ENCODE data around the gene RSPH1.

RSPH1 gene

DNA sequence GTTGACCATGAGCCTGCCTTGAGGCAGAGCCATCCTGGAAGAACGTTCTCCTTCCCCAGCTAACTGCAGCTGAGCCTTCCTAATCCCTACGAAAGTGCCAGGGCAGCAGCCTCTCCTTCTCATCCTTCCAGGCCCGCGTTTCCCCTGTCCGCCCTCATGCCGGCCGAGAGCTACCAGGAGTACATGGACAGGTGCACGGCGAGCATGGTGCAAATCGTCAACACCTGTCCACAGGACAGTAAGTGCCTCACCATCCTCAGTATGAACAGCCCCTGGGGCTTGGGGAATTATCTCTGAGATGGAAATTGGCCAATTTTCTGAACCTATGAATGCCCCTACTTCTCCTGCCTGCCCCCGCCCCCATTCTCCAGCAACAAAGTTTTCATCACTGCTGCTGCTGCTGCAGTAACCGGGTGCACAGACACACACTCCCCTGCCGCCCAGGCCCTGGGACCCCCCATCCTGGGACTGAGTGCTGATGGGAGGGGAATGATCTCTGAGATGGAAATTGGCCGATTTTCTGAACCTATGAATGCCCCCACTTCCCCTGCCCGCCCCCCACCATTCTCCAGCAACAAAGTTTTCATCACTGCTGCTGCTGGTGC, 52.7 kb downstream of the RSPH1 start:
- no peak for DNase-seq

DNA sequence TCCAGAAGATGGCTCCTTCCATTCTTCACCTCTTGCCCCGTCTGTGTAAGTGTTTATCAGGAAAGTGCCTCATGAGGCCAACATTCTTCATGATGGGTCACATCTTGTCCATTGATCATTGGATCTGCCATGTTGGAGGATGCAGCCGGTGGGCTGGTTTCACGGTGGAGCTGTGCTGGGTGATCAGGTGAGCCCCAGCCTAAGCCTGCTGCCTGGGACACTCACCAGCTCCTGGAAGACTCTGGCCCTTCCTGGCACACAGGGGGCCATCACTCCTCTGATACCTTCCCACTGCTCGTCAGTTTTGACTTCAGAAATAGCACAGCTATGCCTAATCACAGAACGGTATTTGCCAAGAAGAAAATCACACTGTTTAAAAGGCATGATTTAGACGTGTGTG, 54.1 kb downstream of the RSPH1 start:
- DNase-seq, result no peak

DNA sequence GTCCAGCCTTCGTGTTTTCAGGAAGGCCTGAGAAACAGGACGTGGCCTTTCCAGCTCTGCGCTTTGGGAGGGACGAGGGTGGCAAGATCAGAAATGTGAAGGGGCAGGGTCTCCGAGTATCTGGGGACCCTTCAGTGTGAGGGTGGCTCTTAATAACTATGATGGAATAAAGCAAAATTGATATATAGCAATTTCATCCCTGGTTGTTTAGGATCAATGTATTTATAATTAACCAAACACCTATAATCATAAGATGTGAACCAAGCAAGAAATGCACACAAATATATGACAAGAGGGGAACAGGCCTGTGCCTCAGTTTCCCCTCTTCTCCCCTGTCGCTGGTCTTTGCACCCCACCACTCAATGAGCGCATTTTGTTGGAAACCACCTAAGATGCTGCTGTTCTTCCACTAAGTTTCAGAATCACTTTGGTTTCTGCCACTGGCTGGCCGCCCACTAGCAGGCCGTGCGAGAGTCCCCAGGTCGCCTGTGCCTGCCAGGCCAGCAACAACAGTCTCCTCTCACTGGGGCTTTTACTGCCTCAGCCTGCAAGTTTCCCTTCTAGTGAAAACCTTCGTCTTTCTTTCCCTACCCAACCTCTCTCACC, 55.7 kb downstream of the RSPH1 start:
- DNase-seq, result no peak

GRCh38 chr21:42439284-42440186, 56.5 kb downstream of the RSPH1 start:
- no peak for DNase-seq

- no peak for DNase-seq
Measured at GRCh38 chr21:42438316-42439205, 57.5 kb downstream of the RSPH1 start.

GRCh38 chr21:42437786-42438185, 58.2 kb downstream of the RSPH1 start:
- no peak for DNase-seq

- no peak for DNase-seq
Measured at GRCh38 chr21:42436914-42437313, 59.1 kb downstream of the RSPH1 start.

- DNase-seq, result no peak
Measured at GRCh38 chr21:42435833-42436232, 60.2 kb downstream of the RSPH1 start.

- no peak for DNase-seq
Measured at GRCh38 chr21:42435401-42435800, 60.6 kb downstream of the RSPH1 start.

- DNase-seq, result no peak
Measured at GRCh38 chr21:42434884-42435283, 61.1 kb downstream of the RSPH1 start.

DNA sequence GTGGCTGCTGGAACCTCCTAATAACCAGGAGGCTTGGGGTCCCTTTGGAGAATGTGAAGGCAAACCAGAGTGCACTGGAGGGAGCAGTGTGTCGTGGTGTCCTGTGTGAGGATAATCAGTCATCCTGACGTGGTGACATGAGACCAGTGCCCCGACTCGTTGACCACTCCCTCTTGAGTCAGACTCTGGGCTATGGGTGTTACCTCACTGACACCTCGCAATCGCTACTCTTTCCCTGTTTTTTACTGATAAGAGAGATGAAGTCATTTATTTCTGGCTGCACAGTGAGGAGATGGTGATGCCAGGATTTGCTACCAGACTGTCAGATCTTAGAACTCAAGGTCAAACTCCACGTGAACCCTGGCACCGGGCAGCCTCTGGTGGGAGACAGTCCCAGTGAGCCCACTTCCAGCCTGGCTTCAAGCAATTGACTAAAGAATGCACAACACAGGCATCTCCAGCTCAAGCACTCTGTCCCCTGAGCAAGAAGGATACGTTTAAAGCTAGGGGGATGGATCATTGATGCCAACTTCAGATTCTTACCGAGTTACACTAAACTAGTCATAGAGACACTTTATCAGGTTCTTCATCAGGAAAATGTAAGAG, 62.0 kb downstream of the RSPH1 start:
- DNase-seq, result no peak

DNA sequence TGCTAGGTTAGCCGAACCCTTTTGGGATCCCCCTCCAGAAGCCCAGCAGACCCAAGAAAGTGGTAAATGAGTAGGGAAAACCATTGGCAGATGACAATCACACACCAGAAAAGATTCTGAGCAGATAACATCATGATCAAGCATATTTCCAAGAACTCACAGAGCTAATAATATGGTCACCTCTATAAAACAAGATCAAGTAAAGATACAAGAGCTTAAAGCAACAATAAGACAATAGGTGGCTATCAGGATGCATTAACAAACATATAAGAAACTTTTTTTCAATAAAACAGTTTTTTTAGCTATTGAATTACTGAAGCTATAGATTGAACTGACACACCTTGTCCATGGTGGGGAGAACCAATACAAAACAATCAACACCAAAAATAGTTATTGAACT, 63.3 kb downstream of the RSPH1 start:
- no peak for DNase-seq

DNA sequence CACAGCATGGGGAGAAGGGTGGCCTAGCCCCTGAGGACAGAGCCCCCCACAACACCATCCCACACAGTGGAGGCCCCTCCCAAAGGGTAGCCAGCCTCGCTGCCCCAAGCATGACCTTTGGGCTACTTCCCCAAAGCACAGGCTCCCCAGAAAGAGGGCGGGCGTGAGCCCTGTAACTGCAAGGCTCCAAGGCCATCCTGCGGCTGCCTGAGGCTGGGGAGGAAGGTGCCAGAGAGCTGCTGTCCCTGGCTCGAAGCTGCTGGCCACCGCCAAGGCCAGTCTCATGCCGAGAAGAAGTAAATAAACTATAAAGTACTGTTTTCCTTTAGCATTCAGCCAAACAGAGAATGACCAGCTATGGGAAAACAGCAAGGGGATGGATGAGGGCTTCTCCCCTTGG, 64.8 kb downstream of the RSPH1 start:
- no peak for DNase-seq

DNA sequence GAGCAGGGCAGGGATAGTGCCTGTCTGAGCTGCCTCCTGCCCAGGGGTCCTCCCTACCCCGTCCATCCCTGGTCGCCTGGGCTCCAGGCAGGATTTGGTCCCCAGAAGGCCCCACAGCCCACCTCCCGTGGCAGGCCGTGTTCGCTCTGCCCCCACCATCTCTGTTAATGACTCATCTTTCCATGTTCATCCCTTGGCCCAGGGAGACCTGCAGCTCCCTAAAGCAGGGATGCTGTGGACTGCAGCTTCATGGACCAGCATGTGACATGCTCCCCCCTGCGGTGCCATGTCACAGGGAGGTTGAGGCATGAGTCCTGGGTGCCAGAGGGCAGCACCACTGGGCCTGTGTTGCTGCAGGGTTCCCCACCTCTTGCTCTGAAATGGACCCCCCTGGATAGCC, 65.5 kb downstream of the RSPH1 start:
- DNase-seq, result no peak

GRCh38 chr21:42429856-42430255, 66.2 kb downstream of the RSPH1 start:
- DNase-seq, result no peak

DNA sequence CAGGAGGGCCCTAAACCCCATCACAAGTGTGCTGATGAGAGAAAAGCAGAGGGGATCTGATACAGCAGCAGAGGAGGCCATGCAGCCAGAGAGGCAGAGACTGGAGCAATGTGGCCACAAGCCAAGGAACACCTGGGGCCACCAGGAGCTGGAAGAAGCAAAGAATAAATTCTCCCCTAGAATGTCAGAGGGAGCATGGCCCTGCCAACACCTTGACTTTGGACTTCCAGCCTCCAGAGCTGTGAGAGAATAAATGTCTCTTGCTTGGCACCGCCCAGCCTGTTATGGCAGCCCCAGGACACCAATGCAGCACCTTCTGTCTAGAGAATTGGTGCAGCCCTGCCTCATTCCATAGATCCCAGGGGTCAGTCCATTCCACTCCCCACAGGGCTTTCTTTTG, 67.0 kb downstream of the RSPH1 start:
- no peak for DNase-seq

GRCh38 chr21:42427809-42428419, 68.1 kb downstream of the RSPH1 start:
- no peak for DNase-seq

- DNase-seq, result no peak
Measured at GRCh38 chr21:42426876-42427480, 69.0 kb downstream of the RSPH1 start.

- DNase-seq, result no peak
Measured at GRCh38 chr21:42426424-42426823, 69.6 kb downstream of the RSPH1 start.

- DNase-seq, result no peak
Measured at GRCh38 chr21:42425591-42425990, 70.4 kb downstream of the RSPH1 start.

GRCh38 chr21:42424914-42425541, 71.0 kb downstream of the RSPH1 start:
- no peak for DNase-seq

All from NCI-H187 treated with DMSO at 0.1 percent for 48 hours (cell line).